ENCODE results near the gene NADK2. TPM values are rescaled to one million over a fixed set of nuclear protein-coding genes. Genes with fewer than 3 reads are reported as not detected.

Gene NADK2
- total RNA-seq, 1 experiment from 2014 or later: 49.9 TPM

DNA sequence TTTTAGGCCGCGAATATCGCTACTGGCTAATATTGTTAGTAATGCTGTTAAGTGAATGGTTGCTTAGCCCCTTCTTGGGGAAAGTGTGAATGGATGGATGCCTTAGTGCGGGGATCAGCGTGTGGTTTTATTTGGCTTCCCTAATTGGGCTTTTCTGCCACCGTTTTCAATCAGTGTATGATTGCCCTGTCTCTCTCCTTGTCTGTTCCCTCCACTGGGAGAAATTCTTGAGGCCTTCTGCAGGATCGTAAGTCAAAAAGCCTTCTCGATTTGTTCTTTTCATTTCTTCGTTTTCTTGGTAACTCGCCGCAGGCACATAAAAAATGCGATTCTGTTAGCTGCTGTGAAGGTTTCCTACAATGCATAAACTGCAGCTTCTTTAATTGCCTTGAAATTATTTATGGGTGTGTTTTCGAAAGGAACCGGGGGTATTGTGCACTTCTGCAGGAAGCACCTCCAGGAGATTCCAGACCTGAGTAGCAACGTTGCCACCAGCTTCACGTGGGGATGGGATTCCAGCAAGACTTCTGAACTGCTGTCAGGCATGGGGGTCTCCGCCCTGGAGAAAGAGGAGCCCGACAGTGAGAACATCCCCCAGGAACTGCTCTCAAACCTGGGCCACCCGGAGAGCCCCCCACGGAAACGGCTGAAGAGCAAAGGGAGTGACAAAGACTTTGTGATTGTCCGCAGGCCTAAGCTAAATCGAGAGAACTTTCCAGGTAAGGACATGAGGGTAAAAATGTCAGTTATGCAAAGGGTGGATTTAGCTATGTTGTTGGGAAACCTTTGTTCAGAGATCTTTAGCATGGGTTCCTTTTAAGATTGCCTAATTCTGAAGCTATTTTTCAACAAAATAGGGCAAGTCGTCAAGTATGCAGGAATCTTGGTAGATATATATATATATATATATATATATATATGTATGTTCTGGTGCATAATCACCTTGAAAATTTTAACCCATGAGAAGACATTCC, 89.1 kb downstream of the NADK2 start:
- peak in 1 of 2 experiments; percentile 46 for DNase-seq
- Histone ChIP-seq H3K27me3 (no peaks in the 10 kb centered on the region), H3K27ac (peak overlapping the region; percentile 96), H3K36me3 (peaks cover 46% of the 10 kb centered on the region), H3K4me3 (peak overlapping the region; percentile 87), H3K4me1 (peaks cover 27% of the 10 kb centered on the region), H3K9me3 (replicated peaks) (no peaks in the 10 kb centered on the region)

DNA sequence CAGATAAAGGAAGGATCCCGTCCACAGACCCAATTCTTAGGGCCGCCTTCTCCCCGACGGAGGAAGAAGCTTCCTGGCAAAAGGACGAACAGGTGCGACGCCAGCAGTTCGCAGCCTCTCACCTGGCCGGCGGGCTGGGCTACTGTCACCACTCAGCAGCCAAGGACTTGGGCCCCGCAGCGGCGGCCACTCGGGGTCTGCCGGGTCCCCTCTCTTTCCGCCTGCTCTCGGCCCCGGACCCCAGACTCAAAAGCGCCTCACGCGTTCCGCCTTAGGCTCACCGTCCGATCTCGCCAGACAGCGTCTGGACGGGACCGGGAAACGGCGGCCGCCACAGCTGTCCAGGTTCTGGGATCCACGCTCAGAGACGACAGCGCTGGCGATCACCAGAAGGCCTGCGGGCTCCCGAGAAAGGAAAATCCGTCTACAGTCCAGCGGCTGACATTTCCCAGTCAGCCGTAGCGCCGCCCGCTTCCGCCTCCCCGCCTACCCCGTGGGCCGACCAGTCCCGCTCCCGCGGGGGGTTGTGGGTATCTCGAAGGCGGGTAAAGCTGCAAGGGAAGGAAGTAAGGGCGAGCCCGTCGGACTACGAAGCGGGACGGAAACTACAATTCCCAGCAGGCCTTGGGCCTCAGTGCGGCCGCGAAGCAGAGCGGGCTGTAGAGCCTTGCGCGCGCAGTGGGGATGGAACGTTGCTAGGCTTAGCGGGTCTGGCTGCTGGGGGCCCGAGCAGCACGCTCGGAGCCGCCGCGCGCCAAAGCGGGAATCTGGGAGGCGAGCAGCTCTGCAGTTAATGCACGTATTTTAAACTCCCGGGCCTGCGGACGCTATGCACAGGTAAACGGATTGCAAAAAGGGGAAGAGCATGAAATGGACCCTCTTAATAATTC, 90.0 kb downstream of the NADK2 start, which contains the start of the genes LMBRD2 and SKP2:
Gene LMBRD2 (minus strand): TSS at position 454 of the 890 bp plus-strand sequence. CDS start 8,538 bp downstream, outside the sequence.
Gene SKP2 (plus strand): TSS at position 678 of the 890 bp plus-strand sequence. CDS start 152 bp downstream, at position 830.
- Histone ChIP-seq H3K27ac (peak within 1 kb of the TSS; percentile 96), H3K4me1 (peaks cover 19% of the 10 kb centered on the region)

DNA sequence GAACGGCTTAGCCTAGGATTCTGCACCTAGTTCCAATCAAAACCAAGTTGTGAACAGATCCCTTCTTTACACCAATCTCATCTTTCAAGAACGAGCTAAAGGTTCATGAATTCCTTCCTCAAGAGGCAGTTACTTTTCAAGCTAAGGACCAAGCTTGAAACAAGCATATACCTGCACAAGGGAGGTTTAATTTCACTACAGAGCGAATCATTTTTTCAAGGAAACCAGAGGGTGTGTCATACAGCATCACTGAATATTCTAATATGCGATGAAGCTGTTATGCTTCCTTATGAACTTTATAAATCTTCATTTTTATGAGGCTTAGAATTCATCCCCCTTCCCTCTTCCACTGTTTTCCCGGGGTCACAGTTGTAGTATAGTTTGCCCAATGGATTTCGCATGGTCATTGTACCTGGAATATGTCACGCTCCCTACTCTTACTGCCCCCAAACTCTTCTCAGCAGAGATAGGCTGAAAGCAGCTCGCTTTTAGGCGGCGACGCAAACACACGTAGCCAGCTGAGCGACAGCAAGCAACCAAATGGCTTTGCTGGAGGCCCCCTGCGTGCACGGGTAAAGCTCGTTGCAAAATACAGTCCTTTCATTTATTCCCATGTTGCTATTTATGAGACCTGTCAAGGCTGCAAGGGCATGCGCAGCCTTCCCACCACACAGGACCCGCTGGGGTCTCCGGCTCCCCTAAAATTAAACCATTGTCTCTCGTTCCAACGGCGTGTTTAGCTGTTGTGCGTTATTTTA, 90.9 kb downstream of the NADK2 start:
- Histone ChIP-seq H3K4me1 (peaks cover 19% of the 10 kb centered on the region), H3K27ac (peak overlapping the region; percentile 96), H3K27me3 (no peaks in the 10 kb centered on the region), H3K36me3 (peaks cover 38% of the 10 kb centered on the region), H3K9me3 (replicated peaks) (no peaks in the 10 kb centered on the region), H3K4me3 (peak overlapping the region; percentile 87)
- DNase-seq: peak; percentile 75 to 77

More for the DNA sequence above, 90.0 kb downstream of the NADK2 start, which contains the start of the genes LMBRD2 and SKP2:
- H3K9me3 ChIP-seq (replicated peaks): no peaks in the 10 kb centered on the region
- DNase-seq: peak; percentile 99
- peaks cover 38% of the 10 kb centered on the region for H3K36me3 ChIP-seq
- H3K27me3 ChIP-seq: no peaks in the 10 kb centered on the region
- H3K4me3 ChIP-seq: peak within 1 kb of the TSS; percentile 87

- DNase-seq: no peak
- Histone ChIP-seq H3K36me3 (peaks cover 6% of the 10 kb centered on the region), H3K9me3 (replicated peaks) (no peaks in the 10 kb centered on the region), H3K27me3 (no peaks in the 10 kb centered on the region), H3K27ac (no peak overlapping the region), H3K4me1 (peaks cover 11% of the 10 kb centered on the region), H3K4me3 (no peak overlapping the region)
Observed at GRCh38 chr5:36147681-36148080, 94.0 kb downstream of the NADK2 start.

DNA sequence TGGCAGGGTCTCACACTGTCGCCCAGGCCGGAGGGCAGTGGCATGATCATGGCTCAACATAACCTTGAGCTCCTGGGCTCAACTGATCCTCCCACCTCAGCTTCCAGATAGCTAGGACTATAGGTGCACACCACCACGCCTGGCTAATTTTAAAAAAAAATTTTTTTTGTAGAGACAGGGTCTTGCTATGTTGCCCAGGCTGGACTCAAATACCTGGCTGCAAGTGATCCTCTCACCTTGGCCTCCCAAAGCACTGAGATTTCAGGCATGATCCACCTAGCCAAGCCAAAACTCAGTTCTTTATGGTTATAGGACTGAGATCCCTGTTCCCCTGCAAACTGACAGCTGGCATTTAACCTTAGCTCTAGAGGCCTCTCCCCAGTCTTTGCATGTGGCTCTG, 95.3 kb downstream of the NADK2 start:
- H3K9me3 ChIP-seq (replicated peaks): no peaks in the 10 kb centered on the region
- H3K27ac ChIP-seq: no peak overlapping the region
- H3K36me3 ChIP-seq: peaks cover 6% of the 10 kb centered on the region
- no peak overlapping the region for H3K4me3 ChIP-seq
- H3K27me3 ChIP-seq: no peaks in the 10 kb centered on the region
- H3K4me1 ChIP-seq: peaks cover 11% of the 10 kb centered on the region
- DNase-seq: no peak

DNA sequence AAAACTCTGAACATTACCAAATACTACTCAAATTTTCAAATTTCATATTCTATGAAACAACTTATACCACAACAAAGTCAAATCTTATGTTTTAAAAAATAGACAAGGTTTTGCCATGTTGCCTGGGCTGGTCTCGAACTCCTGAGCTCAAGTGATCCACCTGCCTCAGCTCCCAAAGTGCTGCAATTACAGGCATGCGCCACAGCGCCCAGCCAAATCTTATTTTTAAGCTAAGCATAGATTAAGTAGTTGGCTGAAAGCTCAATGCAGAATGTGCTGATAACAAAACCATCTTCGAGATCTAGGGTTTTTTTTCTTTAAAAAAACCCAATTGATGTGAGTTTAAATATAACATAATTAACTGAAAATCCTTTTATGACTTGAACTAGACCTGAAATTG, 96.4 kb downstream of the NADK2 start:
- no peaks in the 10 kb centered on the region for H3K27me3 ChIP-seq
- peaks cover 9% of the 10 kb centered on the region for H3K4me1 ChIP-seq
- H3K36me3 ChIP-seq: peaks cover 16% of the 10 kb centered on the region
- DNase-seq: no peak
- H3K27ac ChIP-seq: no peak overlapping the region
- no peaks in the 10 kb centered on the region for H3K9me3 ChIP-seq (replicated peaks)
- H3K4me3 ChIP-seq: no peak overlapping the region

Other genes starting within 250 kb of the NADK2 start
- not detected in 2 replicates for gene UGT3A2, start 175.0 kb downstream of the NADK2 start, total RNA-seq (2014; rRNA removed; shearing (Covaris generic))
- 14.9 and 16.4 TPM in 2 replicates for gene LMBRD2, start 90.0 kb downstream of the NADK2 start, total RNA-seq (2014; rRNA removed; shearing (Covaris generic))
- 561 and 589 TPM in 2 replicates for gene SKP2, start 89.8 kb downstream of the NADK2 start, total RNA-seq (2014; rRNA removed; shearing (Covaris generic))
- 0.73 and 0.93 TPM in 2 replicates for gene RANBP3L, start 60.0 kb upstream of the NADK2 start, total RNA-seq (2014; rRNA removed; shearing (Covaris generic))